Measurements from ENCODE around the gene WHRN. TPM values are rescaled to one million over a fixed set of nuclear protein-coding genes. Genes with fewer than 3 reads are reported as not detected.
A peak's percentile ranks its signal among the peaks of the same experiment; 100 is the strongest.

Gene WHRN
- polyA plus RNA-seq, 1 donor from 2014 or later: 2.5 TPM

DNA sequence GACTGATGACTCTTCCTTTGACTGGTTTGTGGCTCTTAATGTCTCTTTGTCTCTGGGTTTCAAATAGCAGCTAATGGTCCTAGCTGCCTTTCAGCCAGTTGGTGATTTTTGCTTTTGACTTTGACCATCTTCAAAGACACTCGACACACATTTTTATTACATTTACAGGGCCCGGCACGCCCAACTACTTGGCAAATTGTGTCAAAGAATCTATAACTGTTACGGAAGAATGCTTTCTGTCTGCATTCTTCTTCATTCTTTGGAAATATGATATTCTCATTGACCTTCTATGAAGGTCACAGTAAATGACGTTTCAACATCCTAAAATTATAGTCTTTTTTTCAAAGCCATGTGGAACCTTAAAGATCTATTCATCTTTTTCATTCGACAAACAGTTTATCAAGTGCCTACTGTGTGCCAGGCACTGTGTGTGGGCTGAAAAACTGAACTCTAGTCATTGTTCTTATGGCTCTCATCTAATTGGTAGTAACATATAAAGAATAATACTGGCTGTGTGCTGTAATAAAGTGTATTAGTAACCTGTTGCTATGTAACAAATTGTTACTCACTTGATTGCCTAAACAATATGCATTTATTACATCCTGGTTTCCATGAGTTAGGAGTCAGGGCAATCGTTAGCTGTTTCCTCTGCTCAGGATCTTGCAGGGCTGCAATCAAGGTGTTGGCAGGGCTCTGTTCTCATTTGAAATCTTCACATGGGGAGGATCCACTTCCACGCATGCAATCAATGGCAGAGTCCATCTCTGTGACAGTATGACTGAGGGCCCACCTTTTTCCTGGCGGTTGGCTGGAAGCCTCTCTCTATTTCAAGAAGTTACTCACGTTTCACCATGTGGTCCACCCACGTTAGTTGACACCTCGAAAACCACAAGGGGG is 7.0 kb upstream of the WHRN start:
- Histone ChIP-seq H3K79me2 (replicated peaks; ENCODE audit: insufficient read depth, low read length) (no peaks in the 10 kb centered on the region), H3F3A (ENCODE audit: insufficient read depth, low read length, poor library complexity, severe bottlenecking) (no peaks in the 10 kb centered on the region), H2AFZ (ENCODE audit: low read depth, low read length) (no peak overlapping the region), H3K9me3 (ENCODE audit: low read length) (no peaks in the 10 kb centered on the region), H3K4me2 (ENCODE audit: low read length) (no peak overlapping the region), H3K36me3 (ENCODE audit: insufficient read depth, low read length) (no peaks in the 10 kb centered on the region), H4K20me1 (ENCODE audit: insufficient read depth) (no peaks in the 10 kb centered on the region), H3K4me3 (ENCODE audit: low read length) (no peak overlapping the region), H3K9ac (ENCODE audit: low read length) (no peak overlapping the region), H3K27me3 (ENCODE audit: insufficient read depth, low read depth, low read length) (no peaks in the 10 kb centered on the region), H3K9me2 (ENCODE audit: insufficient read depth, low read length) (no peaks in the 10 kb centered on the region), H3K27ac (ENCODE audit: low read length) (no peak overlapping the region)
- TF ChIP-seq RAD21 (conservative IDR thresholded peaks at IDR 0.05) (no peak), EZH2 (IDR thresholded peaks at IDR 0.05; ENCODE audit: borderline replicate concordance, insufficient read depth, low read length, poor library complexity, severe bottlenecking) (no peak), EP300 (conservative IDR thresholded peaks at IDR 0.05; ENCODE audit: poor library complexity, severe bottlenecking) (no peak), POLR2AphosphoS5 (IDR thresholded peaks at IDR 0.05) (no peak), MXI1 (conservative IDR thresholded peaks at IDR 0.05; ENCODE audit: poor library complexity, severe bottlenecking) (no peak), REST (IDR thresholded peaks at IDR 0.05; ENCODE audit: borderline replicate concordance) (no peak), CTCF (IDR thresholded peaks at IDR 0.05; ENCODE audit: poor library complexity, severe bottlenecking) (no peak), SMC3 (conservative IDR thresholded peaks at IDR 0.05; ENCODE audit: poor library complexity) (no peak), TAF1 (IDR thresholded peaks at IDR 0.05; ENCODE audit: low read depth) (no peak)

- TF ChIP-seq TAF1 (IDR thresholded peaks at IDR 0.05; ENCODE audit: low read depth) (no peak), POLR2AphosphoS5 (IDR thresholded peaks at IDR 0.05) (no peak), CTCF (IDR thresholded peaks at IDR 0.05; ENCODE audit: poor library complexity, severe bottlenecking) (peak; percentile 24)
- Histone ChIP-seq H3K9ac (ENCODE audit: low read length) (no peak overlapping the region), H2AFZ (ENCODE audit: low read depth, low read length) (no peak overlapping the region), H3K4me2 (ENCODE audit: low read length) (no peak overlapping the region), H3K27me3 (ENCODE audit: insufficient read depth, low read depth, low read length) (no peaks in the 10 kb centered on the region), H3K9me2 (ENCODE audit: insufficient read depth, low read length) (no peaks in the 10 kb centered on the region), H3K4me3 (ENCODE audit: low read length) (no peak overlapping the region), H4K20me1 (ENCODE audit: insufficient read depth) (no peaks in the 10 kb centered on the region), H3K79me2 (replicated peaks; ENCODE audit: insufficient read depth, low read length) (no peaks in the 10 kb centered on the region), H3K9me3 (ENCODE audit: low read length) (no peaks in the 10 kb centered on the region), H3F3A (ENCODE audit: insufficient read depth, low read length, poor library complexity, severe bottlenecking) (peaks cover 3% of the 10 kb centered on the region), H3K36me3 (ENCODE audit: insufficient read depth, low read length) (no peaks in the 10 kb centered on the region), H3K27ac (ENCODE audit: low read length) (no peak overlapping the region)
These were observed 2.5 kb upstream of the WHRN start for GRCh38 chr9:114507726-114508125.

Data from neural cell (in vitro differentiated cells).